Measurements from ENCODE around the gene ZMYM2. TPM values are rescaled to one million over a fixed set of nuclear protein-coding genes. Genes with fewer than 3 reads are reported as not detected.
A peak's percentile ranks its signal among the peaks of the same experiment; 100 is the strongest.

ZMYM2 gene
- polyA plus RNA-seq, 3 donors = 6.7 to 32.6 (median 8.5) TPM

- TF ChIP-seq, protein P1, sequence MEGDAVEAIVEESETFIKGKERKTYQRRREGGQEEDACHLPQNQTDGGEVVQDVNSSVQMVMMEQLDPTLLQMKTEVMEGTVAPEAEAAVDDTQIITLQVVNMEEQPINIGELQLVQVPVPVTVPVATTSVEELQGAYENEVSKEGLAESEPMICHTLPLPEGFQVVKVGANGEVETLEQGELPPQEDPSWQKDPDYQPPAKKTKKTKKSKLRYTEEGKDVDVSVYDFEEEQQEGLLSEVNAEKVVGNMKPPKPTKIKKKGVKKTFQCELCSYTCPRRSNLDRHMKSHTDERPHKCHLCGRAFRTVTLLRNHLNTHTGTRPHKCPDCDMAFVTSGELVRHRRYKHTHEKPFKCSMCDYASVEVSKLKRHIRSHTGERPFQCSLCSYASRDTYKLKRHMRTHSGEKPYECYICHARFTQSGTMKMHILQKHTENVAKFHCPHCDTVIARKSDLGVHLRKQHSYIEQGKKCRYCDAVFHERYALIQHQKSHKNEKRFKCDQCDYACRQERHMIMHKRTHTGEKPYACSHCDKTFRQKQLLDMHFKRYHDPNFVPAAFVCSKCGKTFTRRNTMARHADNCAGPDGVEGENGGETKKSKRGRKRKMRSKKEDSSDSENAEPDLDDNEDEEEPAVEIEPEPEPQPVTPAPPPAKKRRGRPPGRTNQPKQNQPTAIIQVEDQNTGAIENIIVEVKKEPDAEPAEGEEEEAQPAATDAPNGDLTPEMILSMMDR (IDR thresholded peaks at IDR 0.05) = no peak
- Histone ChIP-seq H2AFZ (ENCODE audit: insufficient read depth, low read depth, low read length, poor library complexity, severe bottlenecking) (peak overlapping the region; percentile 19), H3K9me3 (replicated peaks in 1 of 2; ENCODE audit: control insufficient read depth in 1 of 2, insufficient read depth in 1 of 2, low read length in 2 of 2) (no peaks in the 10 kb centered on the region), H3K27ac (ENCODE audit: low read depth in 1 of 2, low read length in 2 of 2) (peak overlapping the region; percentile 12 to 59), H3K4me1 (ENCODE audit: control insufficient read depth in 1 of 2, insufficient read depth in 2 of 2, low read length in 2 of 2) (peaks cover 26 to 32% of the 10 kb centered on the region in 2 donors), H3K79me2 (ENCODE audit: insufficient read depth, low read length) (no peaks in the 10 kb centered on the region), H3K27me3 (ENCODE audit: control insufficient read depth in 2 of 2, insufficient read depth in 2 of 2, low read length in 2 of 2) (peaks cover 16 to 35% of the 10 kb centered on the region in 2 donors), H3K4me3 (replicated peaks in 1 of 3; ENCODE audit: low read depth in 2 of 3, low read length in 3 of 3) (peak overlapping the region in 1 of 3 experiments; percentile 80), H3K36me3 (replicated peaks in 1 of 2; ENCODE audit: control insufficient read depth in 1 of 2, insufficient read depth in 2 of 2, low read length in 2 of 2) (no peaks in the 10 kb centered on the region), H3K9ac (ENCODE audit: insufficient read depth, low read length, poor library complexity, severe bottlenecking) (no peak overlapping the region), H3K4me2 (replicated peaks; ENCODE audit: extremely low read depth, low read length, poor library complexity, severe bottlenecking) (peak overlapping the region; percentile 19), H4K20me1 (ENCODE audit: insufficient read depth, low read length) (no peaks in the 10 kb centered on the region)
- H3K36me3 Mint-ChIP-seq = no peaks in the 10 kb centered on the region
- peak; percentile 57 to 66 (median 63) for DNase-seq
- peak overlapping the region; percentile 45 to 94 (median 88) for H3K27ac Mint-ChIP-seq
- intact Hi-C loops (cut with micrococcal nuclease) = loop anchor here (5.0 to 10.0 kb wide), 4 partner anchors 34 to 52 kb away; partner anchors contain the start of gene GJA3 (in 1 of the 2)
- H3K27me3 Mint-ChIP-seq (ENCODE audit: low read depth in 3 of 3) = peaks cover 8 to 21% (median 10%) of the 10 kb centered on the region in 3 donors
- peaks cover 21% of the 10 kb centered on the region for H3K4me1 Mint-ChIP-seq
- H3K4me3 Mint-ChIP-seq = peak overlapping the region in 1 of 2 donors; percentile 74
- WGBS (ENCODE audit: insufficient coverage) = 50% methylated on average over 4 of the region's 16 CpGs
- peaks cover 0 to 7% (median 0%) of the 10 kb centered on the region in 7 donors for H3K9me3 Mint-ChIP-seq
These were observed 168.2 kb downstream of the ZMYM2 start for GRCh38 chr13:20126541-20127261.

- Histone ChIP-seq H3K4me2 (replicated peaks; ENCODE audit: extremely low read depth, low read length, poor library complexity, severe bottlenecking) (peak overlapping the region; percentile 97), H2AFZ (ENCODE audit: insufficient read depth, low read depth, low read length, poor library complexity, severe bottlenecking) (peak overlapping the region; percentile 93), H3K9ac (ENCODE audit: insufficient read depth, low read length, poor library complexity, severe bottlenecking) (peak overlapping the region; percentile 73), H3K27me3 (ENCODE audit: control insufficient read depth in 2 of 2, insufficient read depth in 2 of 2, low read length in 2 of 2) (peaks cover 16 to 35% of the 10 kb centered on the region in 2 donors), H3K36me3 (replicated peaks in 1 of 2; ENCODE audit: control insufficient read depth in 1 of 2, insufficient read depth in 2 of 2, low read length in 2 of 2) (no peaks in the 10 kb centered on the region), H3K27ac (ENCODE audit: low read depth in 1 of 2, low read length in 2 of 2) (no peak overlapping the region), H4K20me1 (ENCODE audit: insufficient read depth, low read length) (no peaks in the 10 kb centered on the region), H3K4me1 (ENCODE audit: control insufficient read depth in 1 of 2, insufficient read depth in 2 of 2, low read length in 2 of 2) (peaks cover 25 to 32% of the 10 kb centered on the region in 2 donors), H3K79me2 (ENCODE audit: insufficient read depth, low read length) (no peaks in the 10 kb centered on the region), H3K4me3 (replicated peaks in 1 of 3; ENCODE audit: low read depth in 2 of 3, low read length in 3 of 3) (peak overlapping the region; percentile 30 to 80 (median 43)), H3K9me3 (replicated peaks in 1 of 2; ENCODE audit: control insufficient read depth in 1 of 2, insufficient read depth in 1 of 2, low read length in 2 of 2) (no peaks in the 10 kb centered on the region)
- H3K36me3 Mint-ChIP-seq = no peaks in the 10 kb centered on the region
- H3K27ac Mint-ChIP-seq = peak overlapping the region in 6 of 7 donors; percentile 72 to 94 (median 88)
- DNase-seq = no peak
- WGBS (ENCODE audit: insufficient coverage) = 0% methylated on average over 4 of the region's 6 CpGs
- H3K27me3 Mint-ChIP-seq (ENCODE audit: low read depth in 3 of 3) = peaks cover 10 to 19% (median 10%) of the 10 kb centered on the region in 3 donors
- H3K9me3 Mint-ChIP-seq = peaks cover 0 to 7% (median 0%) of the 10 kb centered on the region in 7 donors
- intact Hi-C loops (cut with micrococcal nuclease) = loop anchor here (5.0 to 10.0 kb wide), 4 partner anchors 35 to 52 kb away; partner anchors contain the start of gene GJA3 (in 1 of the 2)
- TF ChIP-seq, protein P1 (IDR thresholded peaks at IDR 0.05) = no peak
- H3K4me3 Mint-ChIP-seq = peak overlapping the region in 1 of 2 donors; percentile 74
- H3K4me1 Mint-ChIP-seq = peaks cover 21% of the 10 kb centered on the region
These were observed 168.7 kb downstream of the ZMYM2 start for GRCh38 chr13:20127262-20127561.
